ENCODE measurements around the gene HSCB.
A peak's percentile ranks its signal among the peaks of the same experiment; 100 is the strongest.
"Not testable (repeated sequence)": the region's sequence is repeated elsewhere in the genome, so short reads cannot be mapped to it uniquely, and the experiment has no call there.

HSCB gene

DNA sequence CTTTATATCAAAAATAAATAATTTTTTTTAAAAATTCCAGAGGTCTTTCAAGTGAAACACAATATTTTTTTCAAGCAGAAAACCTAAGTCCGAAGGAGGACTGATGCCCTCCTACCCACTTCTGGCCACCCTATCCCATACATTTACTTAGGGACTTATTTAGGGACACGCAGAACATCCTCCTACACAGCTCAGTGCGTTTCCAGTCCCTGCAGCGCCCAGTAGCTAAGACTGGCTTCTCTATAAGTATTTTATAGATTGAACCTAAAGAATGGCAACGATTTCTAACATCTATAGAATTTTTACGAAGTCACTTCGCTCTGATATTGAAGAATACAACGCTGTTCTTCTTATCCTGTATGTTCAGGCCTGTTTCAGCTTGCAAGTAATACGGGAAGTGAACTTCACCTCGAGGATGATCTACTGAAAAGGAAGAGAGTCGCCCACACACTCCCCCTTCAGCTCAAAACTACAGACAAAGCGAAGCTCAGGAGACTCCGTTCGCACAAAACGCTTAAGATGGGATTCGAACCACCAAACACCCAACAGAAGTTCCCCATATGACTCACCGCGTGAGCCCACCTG, 547 bp upstream of the HSCB start:
- DNase-seq = no peak

DNA sequence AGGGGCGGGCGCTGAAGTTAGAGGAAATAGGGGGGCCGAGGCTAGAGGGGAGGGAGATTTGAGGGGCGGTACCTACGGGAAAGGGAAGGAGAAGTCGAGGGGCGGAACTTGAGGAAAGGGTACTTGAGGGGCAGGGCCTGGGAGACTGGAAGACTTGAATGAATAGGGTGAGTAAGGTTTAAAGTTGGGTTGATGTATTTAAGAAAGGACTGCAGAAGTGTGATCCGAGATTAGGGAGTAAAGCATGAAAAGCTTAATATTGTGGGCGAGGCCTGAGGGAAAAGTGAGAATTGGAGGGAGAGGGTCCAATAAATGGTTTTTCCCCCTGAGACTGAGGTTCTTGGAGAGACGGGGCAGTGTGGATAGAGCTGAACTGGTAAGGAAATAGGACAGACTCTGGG, 723 bp downstream of the HSCB start:
- no peak for DNase-seq

DNA sequence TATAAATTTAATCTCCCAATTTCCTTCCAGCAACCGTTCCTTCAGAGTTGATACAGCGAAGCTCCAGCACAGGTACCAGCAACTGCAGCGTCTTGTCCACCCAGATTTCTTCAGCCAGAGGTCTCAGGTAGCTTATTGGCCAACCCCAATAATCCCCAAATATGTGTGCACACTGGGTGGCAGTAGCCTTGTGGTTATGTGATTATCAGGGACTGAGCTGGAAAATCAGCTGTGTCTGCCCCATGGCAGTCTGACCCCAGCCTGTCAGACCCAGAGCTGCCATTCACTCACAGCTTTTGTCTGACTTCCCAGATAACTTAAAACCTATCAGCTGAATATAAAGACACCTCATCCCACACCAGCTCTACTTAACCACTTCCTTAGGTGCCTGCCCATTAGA, 2.0 kb downstream of the HSCB start:
- no peak for DNase-seq

DNA sequence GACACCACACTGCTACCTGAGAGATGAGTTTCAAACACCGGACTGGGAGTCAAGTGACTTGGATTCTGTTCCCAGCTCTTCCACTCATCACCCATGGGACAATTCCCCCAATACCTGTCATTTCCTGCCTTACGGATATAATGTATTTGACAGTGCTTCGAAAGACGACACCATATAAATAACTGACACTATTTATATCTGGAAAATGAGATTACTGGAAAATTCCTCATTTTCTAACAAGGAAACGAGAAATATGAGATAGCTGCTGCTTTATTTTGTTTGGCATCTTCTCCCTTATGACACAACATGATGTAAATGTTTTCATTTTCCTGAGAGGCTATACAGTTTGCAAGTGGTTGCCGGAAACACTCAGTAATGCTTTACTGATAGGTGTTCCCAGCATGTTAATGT, 8.6 kb downstream of the HSCB start:
- DNase-seq = no peak

- DNase-seq = not testable (repeated sequence)
These were observed 12.7 kb downstream of the HSCB start for GRCh38 chr22:28754512-28754911.

DNA sequence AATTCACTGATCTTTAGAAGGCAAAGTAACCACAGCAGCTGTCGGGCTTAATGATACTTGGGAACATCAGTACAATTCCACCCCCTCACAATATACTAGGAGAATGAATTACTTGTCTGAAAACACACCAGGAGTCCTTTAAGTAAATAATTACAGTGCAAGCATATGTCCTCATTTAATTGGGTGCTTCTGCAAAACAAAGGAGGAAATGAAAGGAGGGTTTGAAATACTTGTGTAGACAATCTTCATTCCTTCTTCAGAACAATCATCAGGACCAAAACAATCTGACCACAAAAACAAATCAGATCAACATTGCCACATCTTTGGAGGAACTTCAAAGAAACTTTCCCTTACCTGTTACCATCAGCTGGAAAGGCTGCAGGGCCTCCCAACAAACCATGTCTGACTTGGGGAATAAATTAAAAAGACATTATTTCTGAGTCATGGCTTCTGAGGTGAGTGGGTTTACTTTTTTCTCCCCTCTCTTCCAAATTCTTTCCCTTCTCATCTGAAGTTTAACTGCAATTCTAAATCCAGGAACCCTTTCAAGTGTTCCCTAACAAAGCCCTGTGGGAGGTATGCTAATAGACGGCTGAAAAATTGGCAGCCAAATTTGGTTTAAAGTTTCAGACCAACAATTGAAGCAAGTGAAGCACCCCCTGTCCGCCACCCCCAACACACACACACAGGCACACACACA, 18.2 kb downstream of the HSCB start:
- no peak for DNase-seq

DNA sequence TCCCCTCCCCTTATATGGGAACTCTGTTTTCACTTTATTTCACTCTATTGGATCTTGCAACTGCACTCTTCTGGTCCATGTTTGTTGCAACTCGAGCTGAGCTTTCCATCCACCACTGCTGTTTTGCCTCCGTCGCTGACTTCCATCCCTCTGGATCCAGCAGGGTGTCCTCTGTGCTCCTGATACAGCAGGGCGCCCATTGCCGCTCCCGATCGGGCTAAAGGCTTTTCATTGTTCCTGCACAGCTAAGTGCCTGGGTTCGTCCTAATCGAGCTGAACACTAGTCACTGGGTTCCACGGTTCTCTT, 19.6 kb downstream of the HSCB start:
- no peak for DNase-seq

- DNase-seq = not testable (repeated sequence)
These were observed 20.2 kb downstream of the HSCB start for GRCh38 chr22:28762000-28762399.

GRCh38 chr22:28766628-28767027, 24.8 kb downstream of the HSCB start:
- no peak for DNase-seq

- no peak for DNase-seq
These were observed 27.0 kb downstream of the HSCB start for GRCh38 chr22:28768701-28769393.

DNA sequence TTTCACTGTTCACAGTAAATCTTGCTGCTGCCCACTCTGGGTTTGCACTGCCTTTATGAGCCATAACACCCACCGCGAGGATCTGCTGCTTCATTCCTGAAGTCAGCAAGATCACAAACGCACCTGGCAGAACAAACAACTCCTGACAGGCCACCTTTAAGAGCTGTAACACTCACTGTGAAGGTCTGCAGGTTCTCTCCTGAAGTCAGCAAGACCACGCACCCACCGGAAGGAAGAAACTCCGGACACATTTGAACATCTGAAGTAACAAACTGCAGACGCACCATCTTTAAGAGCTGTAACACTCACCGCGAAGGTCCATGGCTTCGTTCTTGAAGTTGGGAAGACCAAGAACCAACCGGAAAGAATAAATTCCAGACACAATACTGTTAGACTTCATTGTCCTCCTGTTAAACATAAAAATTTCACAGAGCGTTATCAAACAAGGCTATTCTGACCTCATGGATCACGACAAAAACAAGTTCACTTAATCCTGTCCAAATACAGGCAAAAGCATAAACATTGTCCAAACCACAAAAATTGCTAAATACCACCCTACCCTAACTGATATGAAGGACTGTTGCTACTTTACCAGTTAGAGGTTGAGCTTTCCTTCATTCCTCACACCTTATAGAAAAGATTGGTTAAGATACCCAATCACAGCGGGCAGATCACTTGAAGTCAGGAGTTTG, 27.7 kb downstream of the HSCB start:
- no peak for DNase-seq

DNA sequence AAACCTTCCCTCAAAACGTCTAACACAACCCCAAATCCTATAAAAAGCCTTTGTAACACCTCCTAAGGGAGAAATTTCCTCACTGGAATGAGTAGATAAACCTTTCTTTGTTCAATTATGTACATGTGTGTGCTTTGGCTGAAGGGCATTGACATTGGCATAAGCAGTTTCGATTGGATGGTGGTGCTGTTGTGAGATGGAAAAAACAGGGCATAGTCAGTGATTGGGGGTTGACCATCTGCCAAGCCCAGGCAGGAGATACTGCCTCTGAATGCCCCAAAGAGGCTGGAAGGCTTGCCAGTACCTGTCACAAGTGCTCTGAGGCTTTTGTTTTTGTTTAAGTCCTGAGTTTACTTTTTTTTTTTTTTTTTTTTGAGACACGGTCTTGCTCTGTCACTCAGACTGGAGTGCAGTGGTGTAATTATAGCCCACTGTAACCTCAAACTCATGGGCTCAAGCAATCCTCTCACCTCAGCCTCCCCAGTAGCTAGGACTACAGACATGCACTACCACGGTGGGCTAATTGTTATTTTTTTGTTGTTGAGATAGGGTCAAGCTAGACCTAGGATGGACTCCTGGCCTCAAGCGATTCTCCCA, 29.5 kb downstream of the HSCB start:
- no peak for DNase-seq

DNA sequence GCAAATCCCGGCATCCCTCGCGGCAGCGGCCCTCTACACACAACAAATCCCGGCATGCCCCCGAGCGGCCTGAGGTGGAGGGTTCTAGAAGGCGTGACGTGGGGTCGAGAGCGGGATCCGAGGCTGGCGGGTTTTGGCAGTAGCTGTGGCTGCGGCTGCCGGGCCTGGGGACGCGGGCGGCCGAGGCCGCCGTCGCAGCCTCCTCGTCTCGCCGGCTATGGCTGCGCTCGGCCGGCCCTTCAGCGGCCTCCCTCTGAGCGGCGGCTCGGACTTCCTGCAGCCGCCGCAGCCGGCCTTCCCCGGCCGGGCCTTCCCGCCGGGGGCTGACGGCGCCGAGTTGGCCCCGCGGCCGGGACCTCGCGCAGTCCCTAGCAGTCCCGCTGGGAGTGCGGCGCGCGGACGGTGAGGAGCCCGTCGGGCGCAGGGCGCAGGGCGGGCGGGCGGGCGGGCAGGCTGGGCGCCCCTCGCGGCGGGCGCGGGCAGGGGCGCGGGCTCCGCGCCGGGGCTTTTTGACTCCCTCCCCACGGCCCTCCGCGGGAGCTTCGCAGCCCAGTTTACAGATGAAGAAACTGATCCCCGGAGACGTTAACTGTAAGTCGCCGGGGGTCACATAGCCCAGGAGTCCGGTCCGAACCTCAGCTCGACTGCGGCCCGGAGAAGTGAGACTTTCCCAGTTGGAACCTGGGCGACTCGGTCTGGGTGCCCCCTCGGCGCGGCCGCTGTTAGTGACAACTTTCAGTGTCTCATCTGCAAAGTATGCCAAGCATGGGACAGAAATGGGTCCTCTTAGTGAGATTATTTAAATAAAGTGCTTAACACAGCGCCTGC, 31.0 kb downstream of the HSCB start, which contains the start of gene CCDC117:
TSS of gene CCDC117 (plus strand) at position 63 of the 828 bp plus-strand sequence. CDS start at position 218, 155 bp downstream.
- DNase-seq = peak; percentile 93

DNA sequence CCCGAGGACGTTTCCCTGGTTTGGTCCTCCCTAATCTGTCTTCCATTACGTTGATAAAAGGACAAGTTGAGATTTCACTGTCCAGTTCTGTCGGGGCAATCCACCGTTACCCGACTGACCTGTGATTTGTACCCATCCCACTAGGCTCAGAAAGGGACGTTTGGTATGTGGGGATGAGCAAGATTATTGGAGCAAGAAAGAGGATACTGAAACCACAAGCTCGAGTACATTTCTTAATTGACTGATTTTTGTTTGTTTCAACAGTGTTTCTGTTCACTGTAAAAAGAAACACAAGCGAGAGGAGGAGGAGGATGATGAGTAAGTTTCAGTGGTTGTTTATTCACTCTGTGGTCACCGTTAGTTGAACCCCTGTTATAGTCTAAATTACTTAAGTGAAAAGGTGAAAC, 31.6 kb downstream of the HSCB start:
- DNase-seq = no peak

DNA sequence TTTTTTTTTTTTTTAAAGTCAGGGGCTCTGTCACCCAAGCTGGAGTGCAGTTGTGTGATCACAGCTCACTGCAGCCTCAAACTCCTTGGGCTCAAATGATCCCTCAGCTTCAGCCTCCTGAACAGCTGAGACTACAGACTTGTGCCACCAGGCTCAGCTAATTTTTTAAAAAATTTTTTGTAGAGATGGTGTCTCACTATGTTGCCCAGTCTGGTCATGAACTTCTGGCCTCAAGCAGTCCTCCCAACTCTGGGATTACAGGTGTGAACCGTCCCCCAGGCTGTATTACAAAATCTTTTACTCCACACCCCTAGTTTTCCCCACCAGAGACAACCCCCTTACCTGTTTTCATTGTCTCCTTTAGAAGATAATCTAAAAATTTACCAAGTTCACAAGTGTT, 32.5 kb downstream of the HSCB start:
- DNase-seq = no peak

DNA sequence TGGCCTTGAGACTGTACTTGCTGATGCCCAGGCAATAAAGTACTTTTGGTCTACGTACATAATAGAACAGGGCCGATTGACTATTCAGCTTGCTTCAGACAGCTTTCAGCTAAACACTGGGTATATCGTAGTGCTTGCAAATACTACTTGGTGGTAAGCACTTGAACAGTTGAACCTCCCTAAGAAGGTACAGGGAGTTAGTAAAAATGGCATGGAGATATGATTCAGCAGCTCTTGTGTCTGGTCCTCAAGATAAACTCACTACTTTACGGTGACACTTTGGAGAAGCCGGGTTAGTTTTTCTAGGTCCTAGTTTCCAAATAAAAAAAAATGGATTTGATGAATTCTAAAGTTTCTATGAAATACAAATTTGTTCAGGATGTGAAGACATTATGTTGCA, 38.0 kb downstream of the HSCB start:
- DNase-seq = no peak

DNA sequence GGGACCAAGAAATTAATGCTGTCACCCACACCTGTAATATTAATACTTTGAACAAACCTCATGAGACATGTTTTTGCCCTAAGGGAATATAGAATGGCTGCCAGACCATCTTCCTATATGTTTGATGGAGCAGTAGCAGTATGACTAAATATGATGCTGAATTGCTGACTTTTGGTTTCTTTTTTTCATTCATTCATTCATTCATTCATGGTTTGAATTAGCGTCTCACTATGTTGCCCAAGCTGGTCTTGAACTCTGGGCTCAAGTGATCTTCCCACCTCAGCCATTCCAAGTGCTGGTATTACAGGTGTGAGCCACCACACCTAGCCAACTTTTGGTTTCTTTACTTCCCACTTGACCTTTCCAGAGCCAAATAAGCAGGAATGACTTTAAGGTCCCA, 38.5 kb downstream of the HSCB start:
- no peak for DNase-seq

- no peak for DNase-seq
These were observed 42.2 kb downstream of the HSCB start for GRCh38 chr22:28783786-28784671.

DNA sequence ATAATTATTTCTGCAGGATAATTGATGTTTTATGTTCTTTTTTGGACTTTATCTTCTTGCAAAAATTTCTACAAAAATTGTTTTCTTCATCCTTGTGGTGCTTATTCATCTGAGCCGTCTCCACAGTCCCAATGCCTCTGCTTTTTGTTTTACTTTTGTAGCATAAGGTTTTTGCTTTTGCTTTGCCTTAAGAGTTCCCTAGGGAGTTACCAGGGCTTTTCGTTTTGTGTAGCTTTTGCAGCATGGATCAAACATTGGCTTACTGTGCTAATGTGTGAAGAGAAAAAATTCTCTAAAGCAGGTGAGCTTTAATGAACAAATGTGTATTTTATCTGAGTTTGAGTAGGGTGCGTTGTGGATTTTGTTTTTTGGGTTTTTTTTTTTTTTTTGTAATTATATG, 46.8 kb downstream of the HSCB start:
- DNase-seq = no peak

DNA sequence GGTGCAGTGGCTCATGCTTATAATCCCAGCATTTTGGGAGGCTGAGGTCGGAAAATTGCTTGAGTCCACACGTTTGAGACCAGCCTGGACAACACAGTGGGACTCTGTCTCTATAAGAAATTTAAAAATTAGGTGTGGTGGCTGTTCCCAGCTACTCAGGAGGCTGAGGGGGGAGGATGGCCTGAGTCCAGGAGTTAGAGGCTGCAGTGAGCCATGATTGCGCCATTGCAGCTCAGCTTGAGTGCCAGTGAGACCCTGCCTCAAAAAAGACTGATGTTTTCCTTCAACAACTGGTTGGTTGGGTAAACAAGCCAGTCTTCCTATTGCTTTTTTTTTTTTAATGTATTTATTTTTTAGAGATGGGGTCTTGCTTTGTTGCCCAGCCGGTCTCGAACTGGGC, 49.3 kb downstream of the HSCB start:
- DNase-seq = no peak

- DNase-seq = no peak
These were observed 50.1 kb downstream of the HSCB start for GRCh38 chr22:28791841-28792490.
